ENCODE data around the gene HSPA1B. TPM values are rescaled to one million over a fixed set of nuclear protein-coding genes. Genes with fewer than 3 reads are reported as not detected.
"Not testable (repeated sequence)": the region's sequence is repeated elsewhere in the genome, so short reads cannot be mapped to it uniquely, and the experiment has no call there.

The HSPA1B gene
- polyA plus RNA-seq, 1 experiment, result 31.9 TPM

DNA sequence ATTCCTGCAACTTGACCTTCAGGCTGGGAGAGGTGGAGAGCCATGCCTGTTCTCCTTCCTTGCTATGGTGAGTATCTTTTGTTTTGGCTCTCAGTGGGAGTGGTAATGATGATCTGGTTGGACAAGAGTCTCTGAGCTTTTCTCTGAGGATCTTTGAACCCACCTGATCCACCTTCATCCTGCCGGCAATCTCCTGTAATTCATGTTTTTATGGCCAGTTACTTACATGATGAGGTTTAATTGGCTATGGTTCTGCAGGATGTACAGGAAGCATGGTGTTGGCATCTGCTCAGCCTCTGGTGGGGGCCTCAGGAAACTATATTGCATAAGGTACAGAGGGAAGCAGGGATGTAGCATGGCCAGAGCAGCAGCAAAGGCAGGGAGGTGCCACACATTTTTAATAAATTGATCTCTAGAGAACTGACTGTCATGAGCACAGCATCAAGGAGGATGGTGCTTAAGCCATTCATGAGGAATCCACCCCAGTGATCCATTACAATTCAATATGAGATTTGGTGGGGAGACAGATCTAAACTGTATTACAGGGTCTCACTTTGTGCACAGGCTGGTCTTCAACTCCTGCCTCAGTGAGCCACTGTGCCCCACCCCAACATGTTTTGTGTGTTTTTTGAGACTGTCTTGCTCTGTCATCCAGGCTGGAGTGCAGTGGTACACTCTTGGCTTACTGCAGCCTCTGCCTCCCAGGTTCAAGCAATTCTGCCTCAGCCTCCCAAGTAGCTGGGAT is 10.0 kb downstream of the HSPA1B start:
- Histone ChIP-seq H3K27me3 (ENCODE audit: control insufficient read depth, insufficient read depth, low read length) (no peaks in the 10 kb centered on the region), H3K4me3 (ENCODE audit: low read depth, low read length) (peak overlapping the region; percentile 92), H3K27ac (ENCODE audit: low read depth, low read length) (no peak overlapping the region), H3K9me3 (ENCODE audit: control insufficient read depth, insufficient read depth, low read length) (no peaks in the 10 kb centered on the region; the same call in 1 of the 2 replicates)
- CTCF ChIA-PET, result interaction anchor here (0.8 kb wide), 1 partner anchor 67 kb away, joined by 4 read pairs; no protein-coding TSS in a partner anchor
- no peak for DNase-seq (ENCODE audit: low read depth, low spot score)
- POLR2A ChIA-PET, result interaction anchor here (0.6 to 1.8 kb wide), 2 partner anchors 10 to 25 kb away, joined by 3 to 8 read pairs; partner anchors contain the start of genes HSPA1B and NEU1
- TF ChIP-seq, protein P1, sequence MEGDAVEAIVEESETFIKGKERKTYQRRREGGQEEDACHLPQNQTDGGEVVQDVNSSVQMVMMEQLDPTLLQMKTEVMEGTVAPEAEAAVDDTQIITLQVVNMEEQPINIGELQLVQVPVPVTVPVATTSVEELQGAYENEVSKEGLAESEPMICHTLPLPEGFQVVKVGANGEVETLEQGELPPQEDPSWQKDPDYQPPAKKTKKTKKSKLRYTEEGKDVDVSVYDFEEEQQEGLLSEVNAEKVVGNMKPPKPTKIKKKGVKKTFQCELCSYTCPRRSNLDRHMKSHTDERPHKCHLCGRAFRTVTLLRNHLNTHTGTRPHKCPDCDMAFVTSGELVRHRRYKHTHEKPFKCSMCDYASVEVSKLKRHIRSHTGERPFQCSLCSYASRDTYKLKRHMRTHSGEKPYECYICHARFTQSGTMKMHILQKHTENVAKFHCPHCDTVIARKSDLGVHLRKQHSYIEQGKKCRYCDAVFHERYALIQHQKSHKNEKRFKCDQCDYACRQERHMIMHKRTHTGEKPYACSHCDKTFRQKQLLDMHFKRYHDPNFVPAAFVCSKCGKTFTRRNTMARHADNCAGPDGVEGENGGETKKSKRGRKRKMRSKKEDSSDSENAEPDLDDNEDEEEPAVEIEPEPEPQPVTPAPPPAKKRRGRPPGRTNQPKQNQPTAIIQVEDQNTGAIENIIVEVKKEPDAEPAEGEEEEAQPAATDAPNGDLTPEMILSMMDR (IDR thresholded peaks at IDR 0.05; ENCODE audit: low read depth, low read length), result no peak

DNA sequence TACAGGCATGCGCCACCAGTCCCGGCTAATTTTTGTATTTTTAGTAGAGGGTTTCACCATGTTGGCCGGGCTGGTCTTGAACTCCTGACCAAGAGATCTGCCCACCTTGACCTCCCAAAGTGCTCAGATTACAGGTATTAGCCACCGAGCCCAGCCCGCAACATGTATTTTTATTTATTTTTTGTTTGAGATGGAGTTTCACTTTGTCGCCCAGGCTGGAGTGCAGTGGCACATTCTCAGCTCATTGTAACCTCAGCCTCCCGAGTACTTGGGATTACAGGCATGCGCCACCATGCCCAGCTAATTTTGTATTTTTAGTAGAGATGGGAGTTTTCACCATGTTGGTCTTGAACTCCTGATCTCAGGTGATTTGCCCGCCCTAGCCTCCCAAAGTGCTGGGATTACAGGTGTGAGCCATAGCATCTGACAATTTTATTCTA is 10.6 kb downstream of the HSPA1B start:
- POLR2A ChIA-PET; H3K27me3 ChIP-seq (ENCODE audit: control insufficient read depth, insufficient read depth, low read length): not testable (repeated sequence)

DNA sequence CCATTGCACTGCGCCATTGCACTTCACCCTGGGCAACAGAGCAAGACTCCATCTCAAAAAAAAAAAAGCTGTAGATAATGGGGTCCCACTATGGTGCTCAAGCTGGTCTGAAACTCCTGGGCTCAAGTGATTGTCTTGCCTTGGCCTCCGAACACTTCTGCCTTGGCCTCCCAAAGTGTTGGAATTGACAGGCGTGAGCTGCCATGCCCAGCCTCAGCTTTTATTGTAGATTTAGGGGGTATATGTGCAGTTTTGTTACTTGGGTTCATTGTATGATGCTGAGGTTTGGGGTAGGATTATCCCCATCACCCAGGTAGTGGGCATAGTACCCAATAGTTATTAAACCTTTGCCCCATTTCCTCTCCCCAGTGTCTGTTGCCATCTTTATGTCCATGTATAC is 11.4 kb downstream of the HSPA1B start:
- Histone ChIP-seq H3K27ac (ENCODE audit: low read depth, low read length) (no peak overlapping the region), H3K9me3 (ENCODE audit: control insufficient read depth, insufficient read depth, low read length) (no peaks in the 10 kb centered on the region; the same call in 1 of the 2 replicates), H3K27me3 (ENCODE audit: control insufficient read depth, insufficient read depth, low read length) (no peaks in the 10 kb centered on the region), H3K4me3 (ENCODE audit: low read depth, low read length) (no peak overlapping the region)
- POLR2A ChIA-PET, result interaction anchor here (1.6 kb wide), 1 partner anchor 43 kb away, joined by 4 read pairs; no protein-coding TSS in a partner anchor
- DNase-seq (ENCODE audit: low read depth, low spot score), result no peak
- CTCF ChIA-PET, result interaction anchor here (1.6 kb wide), 1 partner anchor 48 kb away, joined by 5 read pairs; no protein-coding TSS in a partner anchor
- TF ChIP-seq, protein P1 (IDR thresholded peaks at IDR 0.05; ENCODE audit: low read depth, low read length), result no peak

More for the DNA sequence above, 10.6 kb downstream of the HSPA1B start:
- H3K27ac ChIP-seq (ENCODE audit: low read depth, low read length); H3K9me3 ChIP-seq (ENCODE audit: control insufficient read depth, insufficient read depth, low read length); DNase-seq (ENCODE audit: low read depth, low spot score); CTCF ChIA-PET: not testable (repeated sequence)
- H3K4me3 ChIP-seq (ENCODE audit: low read depth, low read length), result peak overlapping the region; percentile 92

DNA sequence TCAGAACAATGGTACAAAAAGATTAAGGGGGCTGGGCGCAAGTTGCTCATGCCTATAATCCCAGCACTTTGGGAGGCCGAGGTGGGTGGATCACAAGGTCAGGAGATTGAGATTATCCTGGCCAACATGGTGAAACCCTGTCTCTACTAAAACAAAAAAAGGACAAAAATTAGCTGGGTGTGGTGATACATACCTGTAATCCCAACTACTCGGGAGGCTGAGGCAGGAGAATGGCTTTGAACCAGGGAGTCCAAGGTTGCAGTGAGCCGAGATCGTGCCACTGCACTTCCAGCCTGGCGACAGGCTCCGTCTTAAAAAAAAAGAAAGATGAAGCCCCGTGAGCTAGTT is 12.2 kb downstream of the HSPA1B start:
- not testable (repeated sequence) for H3K27me3 ChIP-seq (ENCODE audit: control insufficient read depth, insufficient read depth, low read length); H3K9me3 ChIP-seq (ENCODE audit: control insufficient read depth, insufficient read depth, low read length); DNase-seq (ENCODE audit: low read depth, low spot score); H3K27ac ChIP-seq (ENCODE audit: low read depth, low read length); H3K4me3 ChIP-seq (ENCODE audit: low read depth, low read length)
- ChIA-PET CTCF (interaction anchor here (0.8 to 1.6 kb wide), 2 partner anchors 10 to 48 kb away, joined by 3 to 5 read pairs; no protein-coding TSS in a partner anchor), POLR2A (interaction anchor here (0.7 to 1.6 kb wide), 2 partner anchors 44 to 1208 kb away, joined by 4 read pairs; no protein-coding TSS in a partner anchor)

DNA sequence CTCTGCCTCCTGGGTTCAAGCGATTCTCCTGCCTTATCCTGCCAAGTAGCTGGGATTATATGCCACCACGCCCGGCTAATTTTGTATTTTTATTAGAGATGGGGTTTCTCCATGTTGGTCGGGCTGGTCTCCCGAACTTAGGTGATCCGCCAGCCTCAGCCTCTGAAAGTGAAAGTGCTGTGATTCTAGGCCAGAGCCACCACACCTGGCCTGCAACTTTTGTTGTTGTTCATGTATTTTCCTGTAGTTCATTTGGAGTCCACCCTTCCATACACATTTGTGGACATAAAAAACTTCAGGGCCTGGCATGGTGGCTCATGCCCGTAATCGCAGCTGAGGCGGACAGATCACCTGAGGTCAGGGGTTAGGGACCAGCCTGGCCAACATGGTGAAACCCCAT is 14.5 kb downstream of the HSPA1B start:
- Histone ChIP-seq H3K27me3 (ENCODE audit: control insufficient read depth, insufficient read depth, low read length) (no peaks in the 10 kb centered on the region), H3K4me3 (ENCODE audit: low read depth, low read length) (no peak overlapping the region), H3K27ac (ENCODE audit: low read depth, low read length) (no peak overlapping the region), H3K9me3 (ENCODE audit: control insufficient read depth, insufficient read depth, low read length) (no peaks in the 10 kb centered on the region; the same call in 1 of the 2 replicates)
- ChIA-PET POLR2A (no interaction called here), CTCF (no interaction called here)
- no peak for DNase-seq (ENCODE audit: low read depth, low spot score)
- TF ChIP-seq, protein P1 (IDR thresholded peaks at IDR 0.05; ENCODE audit: low read depth, low read length), result no peak

DNA sequence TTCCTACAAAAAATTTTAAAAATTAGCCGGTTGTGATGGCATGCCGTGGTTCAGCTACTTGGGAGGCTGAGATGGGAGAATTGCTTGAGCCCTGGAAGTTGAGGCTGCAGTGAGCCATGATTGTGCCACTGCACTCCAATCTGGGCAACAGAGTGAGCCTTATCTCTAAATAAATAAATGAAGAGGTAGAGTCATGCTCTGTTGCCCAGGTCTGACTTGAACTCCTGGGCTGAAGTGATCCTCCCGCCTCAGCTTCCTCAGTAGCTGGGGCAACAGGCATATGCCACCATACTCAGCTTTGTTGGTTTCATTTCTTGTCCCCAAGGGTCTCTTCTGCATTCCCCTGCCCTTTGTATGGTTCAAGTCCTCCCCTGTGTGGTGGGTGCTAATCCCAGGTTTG is 17.0 kb downstream of the HSPA1B start:
- TF ChIP-seq, protein P1 (IDR thresholded peaks at IDR 0.05; ENCODE audit: low read depth, low read length), result no peak
- no peak overlapping the region for H3K4me3 ChIP-seq (ENCODE audit: low read depth, low read length)
- ChIA-PET POLR2A (interaction anchor here (0.7 to 1.2 kb wide), 4 partner anchors 9 to 17 kb away, joined by 3 read pairs; partner anchors contain the start of gene HSPA1B), CTCF (no interaction called here)
- H3K27me3 ChIP-seq (ENCODE audit: control insufficient read depth, insufficient read depth, low read length), result no peaks in the 10 kb centered on the region
- no peaks in the 10 kb centered on the region; the same call in 1 of the 2 replicates for H3K9me3 ChIP-seq (ENCODE audit: control insufficient read depth, insufficient read depth, low read length)
- no peak overlapping the region for H3K27ac ChIP-seq (ENCODE audit: low read depth, low read length)
- no peak for DNase-seq (ENCODE audit: low read depth, low spot score)

Data from AG04450 (cell line).